ENCODE results near the gene CROCC.
"Not testable (repeated sequence)": the region's sequence is repeated elsewhere in the genome, so short reads cannot be mapped to it uniquely, and the experiment has no call there.

The CROCC gene

GRCh38 chr1:16898298-16898697 lies 23.4 kb upstream of the CROCC start:
- DNase-seq: not testable (repeated sequence)

- not testable (repeated sequence) for DNase-seq
Observed at GRCh38 chr1:16899020-16899419, 22.7 kb upstream of the CROCC start.

GRCh38 chr1:16900751-16901150 lies 21.0 kb upstream of the CROCC start:
- no peak for DNase-seq

- DNase-seq: not testable (repeated sequence)
Observed at GRCh38 chr1:16901371-16901770, 20.4 kb upstream of the CROCC start.

- DNase-seq: no peak
Observed at GRCh38 chr1:16903054-16903453, 18.7 kb upstream of the CROCC start.

DNA sequence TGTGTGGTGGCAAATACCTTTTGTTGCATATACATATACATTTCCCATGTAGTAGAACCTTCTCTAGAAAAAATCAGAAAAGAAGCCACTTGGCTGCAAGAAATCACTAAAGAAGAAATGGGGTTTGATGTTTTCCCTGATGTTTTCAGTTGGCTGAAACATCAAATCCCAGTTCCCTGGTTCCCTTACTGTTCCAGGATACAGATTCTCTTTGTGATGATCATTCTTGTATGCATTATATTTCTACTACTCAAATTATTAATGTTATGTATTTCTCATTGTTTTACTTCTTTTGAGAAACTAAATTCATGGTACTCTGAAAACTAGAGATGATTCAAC lies 18.3 kb upstream of the CROCC start:
- no peak for DNase-seq

GRCh38 chr1:16904560-16905109 lies 17.1 kb upstream of the CROCC start:
- DNase-seq: peak; percentile 97

GRCh38 chr1:16905110-16905867 lies 16.4 kb upstream of the CROCC start:
- no peak for DNase-seq

GRCh38 chr1:16905868-16906702 lies 15.6 kb upstream of the CROCC start:
- DNase-seq: no peak

DNA sequence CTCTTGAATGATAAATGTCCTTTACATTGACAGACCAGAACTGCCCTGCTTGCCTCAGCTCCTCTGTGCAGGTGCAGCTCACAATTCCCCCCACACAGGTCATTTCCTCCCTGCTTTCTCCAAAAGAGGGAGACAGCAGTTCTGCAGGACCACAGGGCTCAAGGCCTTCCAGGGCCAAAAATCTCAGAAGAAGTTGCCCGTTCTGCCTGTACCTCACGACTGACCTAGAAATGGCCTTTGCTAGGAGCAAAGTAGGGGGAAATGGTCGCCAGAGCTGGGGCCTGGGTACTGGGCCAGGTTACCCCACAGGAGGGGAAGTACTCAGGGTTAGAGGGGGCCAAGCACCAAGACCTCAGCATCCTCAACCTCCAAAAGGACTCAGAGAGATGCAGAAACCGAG lies 14.9 kb upstream of the CROCC start:
- DNase-seq: no peak

DNA sequence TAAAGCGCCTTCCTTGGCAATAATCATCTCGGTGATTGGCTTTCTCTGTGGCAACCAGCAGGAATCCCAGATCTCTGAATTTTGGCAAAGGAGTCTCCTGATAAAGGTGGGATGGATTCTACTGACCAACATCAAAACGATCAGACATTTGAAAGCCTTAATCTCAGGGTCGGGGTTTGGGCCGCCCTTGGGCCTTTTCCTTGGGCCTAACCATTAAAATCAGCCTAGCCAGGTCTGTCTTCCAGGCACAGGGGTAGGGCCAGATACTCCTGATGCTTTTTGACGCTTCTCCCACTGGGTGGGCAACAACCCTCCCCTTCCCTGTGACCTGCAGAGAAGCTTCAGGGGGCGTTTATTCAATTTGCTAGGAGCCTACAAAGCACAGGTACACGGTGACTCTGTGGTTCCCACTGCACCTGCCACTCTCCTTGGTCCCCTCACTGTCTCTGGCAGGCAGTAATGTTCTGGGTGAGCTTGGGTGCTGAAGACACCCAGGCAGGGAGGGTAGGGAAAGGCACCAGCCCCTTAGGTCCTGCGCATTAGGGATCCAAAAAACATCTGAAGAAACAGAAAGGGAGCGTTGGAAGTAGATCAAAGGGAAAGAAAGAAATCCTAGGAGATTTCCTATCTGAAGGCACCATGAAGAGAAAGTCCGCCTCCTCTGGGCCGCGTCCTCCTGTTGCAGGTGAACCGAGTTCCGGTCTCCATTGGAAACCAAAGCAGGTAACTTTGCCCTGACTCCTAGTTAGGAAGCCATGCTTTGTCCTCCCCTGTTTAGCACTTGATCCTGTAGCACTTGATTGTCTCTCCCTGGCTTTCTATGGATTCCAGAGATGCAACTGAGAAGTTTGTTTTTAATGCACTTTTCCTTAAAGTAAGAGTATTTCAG lies 13.6 kb upstream of the CROCC start:
- DNase-seq: no peak

GRCh38 chr1:16911851-16912721 lies 9.6 kb upstream of the CROCC start:
- DNase-seq: not testable (repeated sequence)

DNA sequence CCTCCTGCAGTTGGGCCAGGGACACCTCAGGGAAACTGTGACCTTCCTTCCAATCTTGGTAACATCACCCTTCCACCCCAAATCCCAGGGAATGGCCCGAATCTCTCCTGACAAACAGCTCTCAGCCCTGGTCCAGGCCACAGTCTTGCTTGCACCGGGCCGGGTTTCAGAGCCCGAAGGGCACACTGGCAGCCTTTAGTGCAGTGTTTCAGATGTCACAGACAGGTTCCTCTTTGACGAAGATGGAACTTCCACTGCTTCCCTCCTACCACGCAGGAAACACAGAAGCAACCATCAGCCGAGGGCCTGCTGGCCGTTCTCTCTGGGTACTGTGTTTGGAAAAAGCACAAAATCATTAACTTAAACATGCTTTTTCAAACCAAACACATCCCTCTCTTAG lies 9.0 kb upstream of the CROCC start:
- DNase-seq: not testable (repeated sequence)

DNA sequence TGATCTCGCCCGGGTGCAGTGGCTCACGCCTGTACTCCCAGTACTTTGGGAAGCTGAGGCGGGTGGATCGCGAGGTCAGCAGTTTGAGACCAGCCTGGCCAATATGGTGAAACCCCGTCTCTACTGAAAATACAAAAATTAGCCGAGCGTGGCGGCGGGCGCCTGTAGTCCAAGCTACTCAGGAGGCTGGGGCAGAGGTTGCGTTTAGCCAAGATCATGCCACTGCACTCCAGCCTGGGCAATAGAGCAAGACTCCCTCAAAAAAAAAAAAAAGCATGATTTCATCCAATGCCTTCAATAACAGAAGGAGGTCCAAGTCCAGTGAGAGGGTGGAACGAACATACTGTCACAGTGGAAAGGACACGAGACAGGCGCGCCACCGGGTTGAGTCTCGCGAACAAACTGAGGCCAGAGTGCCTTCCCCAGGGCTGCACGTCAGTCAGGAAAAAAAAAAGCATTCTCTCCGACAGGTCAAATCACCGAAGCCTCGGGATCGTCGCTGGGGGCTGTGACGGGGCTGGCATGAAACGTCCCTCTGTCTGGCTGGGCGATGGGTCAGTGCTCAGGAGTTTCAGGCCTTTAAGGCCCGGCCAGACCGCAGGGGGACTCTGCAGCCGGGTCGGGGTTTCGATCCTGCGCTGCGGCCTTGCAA lies 8.4 kb upstream of the CROCC start:
- DNase-seq: no peak

- DNase-seq: peak; percentile 94
Observed at GRCh38 chr1:16913833-16914662, 7.7 kb upstream of the CROCC start.

DNA sequence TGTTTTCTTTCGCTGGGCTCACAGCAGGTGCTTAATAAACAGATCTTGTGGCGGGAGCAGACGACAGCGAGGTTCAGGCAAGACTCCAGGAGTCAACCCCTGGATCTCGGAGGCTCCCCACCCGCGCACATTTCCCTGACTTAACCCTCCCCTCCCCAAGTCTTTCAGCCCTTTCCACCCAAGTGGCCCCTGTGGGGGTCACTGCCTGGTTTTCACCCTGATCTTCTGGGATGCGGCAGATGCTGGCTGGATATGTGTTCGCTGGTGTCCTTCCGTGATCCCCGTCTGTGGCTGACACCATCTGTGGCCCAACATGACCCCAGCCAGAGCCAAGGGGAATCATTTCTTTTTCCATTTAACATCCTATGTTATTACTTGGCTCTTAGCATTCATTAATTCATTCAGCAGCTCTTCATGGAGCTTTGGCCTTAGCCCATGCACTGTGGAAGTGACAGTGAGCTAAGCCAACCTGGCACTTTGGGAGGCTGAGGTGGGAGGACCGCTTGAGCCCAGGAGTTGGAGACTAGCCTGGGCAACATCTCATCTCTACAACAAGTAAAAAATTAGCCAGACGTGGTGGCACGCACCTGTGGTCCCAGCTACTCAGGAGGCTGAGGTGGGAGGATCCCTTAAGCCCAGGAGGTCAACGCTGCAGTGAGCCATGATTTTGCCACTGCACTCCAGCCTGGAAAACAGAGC lies 6.7 kb upstream of the CROCC start:
- not testable (repeated sequence) for DNase-seq

- no peak for DNase-seq
Observed at GRCh38 chr1:16915627-16915973, 6.1 kb upstream of the CROCC start.

- DNase-seq: not testable (repeated sequence)
Observed at GRCh38 chr1:16916036-16916880, 5.5 kb upstream of the CROCC start.

DNA sequence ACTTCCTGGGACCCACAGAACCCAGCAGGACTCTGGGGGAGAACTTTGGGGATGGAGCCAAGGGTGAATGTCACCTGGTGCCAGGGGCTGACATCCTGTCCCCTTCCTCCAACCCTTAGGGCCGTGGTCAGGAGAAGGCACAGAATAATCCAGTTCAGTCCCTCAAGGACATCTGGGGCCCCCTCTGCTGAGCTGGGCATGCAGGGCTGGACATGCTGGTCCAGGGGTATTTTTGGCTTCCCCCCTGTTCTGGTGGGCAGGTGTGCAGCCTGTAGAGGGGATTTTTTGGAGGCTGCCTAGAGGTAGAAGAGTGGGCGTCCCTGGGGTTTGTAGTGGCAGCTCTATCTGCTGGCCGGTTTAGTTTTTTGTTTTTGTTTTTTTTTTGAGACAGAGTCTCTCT lies 3.4 kb upstream of the CROCC start:
- DNase-seq: no peak

Measured in activated CD4-positive, alpha-beta T cell treated with anti-CD3 and anti-CD28 coated beads for 1 hour (primary cell).